C4-2B (cell line): Measurements from ENCODE around the gene EFNB2.

Experiments
- H3K27ac ChIP-seq: fragments of 450-650 bp; 2 replicates; pipeline ENCODE4 v1.5.1; 2017
- CTCF ChIP-seq: fragments of 450-650 bp; conservative IDR thresholded peaks from 2 replicates; pipeline ENCODE4 v1.5.1; 2017; ENCODE audit warnings: mild to moderate bottlenecking
- ZFX ChIP-seq: fragments of 450-650 bp; IDR thresholded peaks from 2 replicates; pipeline ENCODE4 v1.6.1; 2017

The EFNB2 gene

GRCh38 chr13:106491928-106492587 lies 43.4 kb downstream of the EFNB2 start:
- TF ChIP-seq ZFX, result no peak
- no peak for TF ChIP-seq CTCF
- H3K27ac ChIP-seq, result no peak overlapping the region

GRCh38 chr13:106491463-106491862 lies 44.0 kb downstream of the EFNB2 start:
- no peak overlapping the region for H3K27ac ChIP-seq
- TF ChIP-seq CTCF, result no peak
- no peak for TF ChIP-seq ZFX

DNA sequence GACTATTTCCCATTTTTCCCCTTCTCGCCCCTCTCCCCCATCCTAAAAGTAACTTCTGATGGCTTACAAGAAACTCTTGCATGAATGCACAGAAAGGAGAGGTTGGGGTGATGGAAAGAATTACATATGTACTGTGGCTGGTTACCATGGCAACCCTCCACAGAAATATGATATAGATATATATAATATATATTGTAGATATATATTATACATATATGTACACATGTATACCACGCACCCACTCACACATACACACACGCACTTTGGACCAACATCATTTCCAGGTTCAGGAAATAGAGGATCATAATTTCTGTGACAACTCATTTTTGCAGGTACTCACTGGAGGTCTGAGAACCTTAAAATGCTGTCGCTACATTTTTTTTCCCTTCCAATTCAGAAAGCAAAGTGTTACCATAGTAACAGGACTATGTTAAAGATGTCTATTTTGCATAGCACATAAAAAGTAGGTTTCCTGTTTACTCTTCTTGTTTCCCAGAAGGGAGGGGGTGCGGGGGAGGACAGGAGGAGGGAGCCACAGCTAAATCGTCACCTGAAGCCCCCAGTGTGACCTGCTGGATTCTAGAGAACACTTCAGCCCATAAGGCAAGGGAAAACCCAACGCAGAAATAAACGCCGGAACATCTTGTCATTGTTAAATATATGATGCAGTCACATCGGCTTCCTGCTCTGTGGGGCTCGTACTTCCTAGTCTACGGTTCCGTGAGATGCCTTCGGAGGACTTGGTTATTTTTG lies 44.7 kb downstream of the EFNB2 start:
- H3K27ac ChIP-seq, result no peak overlapping the region
- TF ChIP-seq ZFX (no peak), CTCF (no peak)

- H3K27ac ChIP-seq, result no peak overlapping the region
- TF ChIP-seq CTCF, result no peak
- no peak for TF ChIP-seq ZFX
These were observed 45.5 kb downstream of the EFNB2 start for GRCh38 chr13:106489849-106490568.

DNA sequence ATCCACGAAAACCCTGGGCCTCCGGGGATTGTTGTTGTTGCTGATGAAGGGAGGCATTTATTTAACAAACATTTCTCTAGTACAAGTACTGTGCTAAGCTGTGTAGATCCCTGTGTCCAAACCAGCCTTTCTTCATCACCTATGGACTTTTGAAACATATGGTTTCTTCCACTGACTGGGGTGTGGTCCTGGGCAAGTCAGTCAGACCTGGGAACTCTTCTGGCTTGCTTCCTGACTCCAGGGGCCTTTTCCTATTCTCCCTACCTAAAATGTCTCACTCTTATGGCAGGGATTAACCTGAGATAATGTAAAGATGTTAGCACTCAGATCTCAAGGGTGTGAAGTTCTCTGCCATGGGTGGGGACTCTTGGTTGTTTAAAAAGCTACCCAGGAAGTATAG lies 46.8 kb downstream of the EFNB2 start:
- no peak overlapping the region for H3K27ac ChIP-seq
- TF ChIP-seq ZFX (no peak), CTCF (no peak)

- TF ChIP-seq CTCF, result no peak
- no peak for TF ChIP-seq ZFX
- no peak overlapping the region for H3K27ac ChIP-seq
These were observed 47.4 kb downstream of the EFNB2 start for GRCh38 chr13:106488076-106488475.

DNA sequence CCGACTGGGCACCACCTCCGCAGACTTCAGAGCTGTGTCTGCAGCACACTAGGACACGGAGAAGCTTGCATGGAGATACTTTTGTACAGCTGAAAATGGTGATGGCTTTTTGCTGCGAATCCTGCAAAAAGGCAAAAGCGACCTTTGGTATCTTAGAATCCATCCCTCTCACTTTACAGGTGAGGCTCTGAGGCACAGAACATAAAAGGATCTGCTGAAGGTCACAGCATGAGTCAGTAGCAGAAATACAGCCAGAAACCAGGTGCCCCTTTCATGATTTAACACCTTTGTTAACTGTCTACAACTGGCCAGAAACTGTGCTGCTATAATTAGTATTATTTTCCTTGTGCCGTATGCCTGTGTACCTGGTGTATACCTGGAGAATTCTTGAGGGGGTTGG lies 48.3 kb downstream of the EFNB2 start:
- no peak overlapping the region for H3K27ac ChIP-seq
- TF ChIP-seq CTCF (no peak), ZFX (no peak)
